HEK293 (cell line): ENCODE results near the gene LAMA5.

ENCODE experiments used
- ATF2 ChIP-seq: fragments of 450-650 bp; formaldehyde crosslinking; IDR thresholded peaks from 2 replicates; pipeline ENCODE4 v1.5.1; 2016; ENCODE audit warnings: missing biosample characterization, missing genetic modification characterization, low read depth
- BCL11A ChIP-seq: fragments of 450-650 bp; formaldehyde crosslinking; IDR thresholded peaks from 2 replicates; pipeline ENCODE4 v1.5.1; 2016; ENCODE audit warnings: low read depth, missing biosample characterization, missing genetic modification characterization
- CTCF ChIP-seq: fragments of 450-650 bp; formaldehyde crosslinking; IDR thresholded peaks from 2 replicates; pipeline ENCODE4 v1.5.1; 2016; ENCODE audit warnings: missing biosample characterization, missing genetic modification characterization
- KLF16 ChIP-seq: fragments of 450-650 bp; formaldehyde crosslinking; IDR thresholded peaks from 2 replicates; pipeline ENCODE4 v1.5.1; 2017; ENCODE audit warnings: missing biosample characterization, missing genetic modification characterization
- ZNF112 ChIP-seq: fragments of 450-650 bp; formaldehyde crosslinking; IDR thresholded peaks from 2 replicates; pipeline ENCODE4 v1.5.0; 2017; ENCODE audit warnings: missing biosample characterization, missing genetic modification characterization
- ZNF311 ChIP-seq: fragments of 450-650 bp; formaldehyde crosslinking; IDR thresholded peaks from 2 replicates; pipeline ENCODE4 v1.5.1; 2017; ENCODE audit warnings: missing biosample characterization, missing genetic modification characterization, borderline replicate concordance
- ZNF362 ChIP-seq: fragments of 450-650 bp; formaldehyde crosslinking; IDR thresholded peaks from 2 replicates; pipeline ENCODE4 v1.5.1; 2016; ENCODE audit warnings: missing biosample characterization, missing genetic modification characterization
- ZNF423 ChIP-seq: fragments of 450-650 bp; formaldehyde crosslinking; IDR thresholded peaks from 2 replicates; pipeline ENCODE4 v1.5.1; 2016; ENCODE audit warnings: missing biosample characterization, missing genetic modification characterization
- ZNF785 ChIP-seq: fragments of 450-650 bp; formaldehyde crosslinking; IDR thresholded peaks from 2 replicates; pipeline ENCODE4 v1.5.1; 2016; ENCODE audit warnings: missing biosample characterization, missing genetic modification characterization

- TF ChIP-seq ZNF311 (tag by site-specific recombination) (no peak), BCL11A (tag by site-specific recombination) (no peak), ZNF423 (tag by site-specific recombination) (no peak), ZNF785 (tag by site-specific recombination) (no peak), CTCF (tag by site-specific recombination) (no peak), ATF2 (tag by site-specific recombination) (no peak), KLF16 (no peak), ZNF112 (tag by site-specific recombination) (no peak), ZNF362 (tag by site-specific recombination) (no peak)
Observed at GRCh38 chr20:62330576-62331317, 36.4 kb downstream of the LAMA5 start.
